ENCODE data around the gene HACD1.
"Not testable (repeated sequence)": the region's sequence is repeated elsewhere in the genome, so short reads cannot be mapped to it uniquely, and the experiment has no call there.

The HACD1 gene

DNA sequence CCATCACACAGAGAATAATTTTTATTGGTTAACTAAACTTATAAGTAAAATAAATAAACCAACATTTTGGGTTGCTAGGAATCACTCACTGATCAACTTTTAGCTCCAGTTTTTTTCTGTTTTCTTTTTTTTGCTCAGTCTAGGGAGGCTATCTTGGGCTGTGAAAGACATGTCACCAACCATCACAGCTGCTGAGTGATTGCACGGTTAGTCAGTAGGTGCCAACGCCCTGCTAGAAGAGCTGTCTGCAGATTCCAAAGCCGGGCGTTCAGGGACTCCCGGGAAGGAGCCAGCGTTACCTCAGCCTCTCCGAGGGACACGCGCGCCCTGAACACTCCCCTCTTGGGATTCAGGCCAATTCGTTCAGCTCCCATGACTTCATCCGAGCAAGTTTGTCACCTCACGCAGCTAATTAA is 26.2 kb upstream of the HACD1 start:
- DNase-seq (ENCODE audit: low spot score), result no peak

DNA sequence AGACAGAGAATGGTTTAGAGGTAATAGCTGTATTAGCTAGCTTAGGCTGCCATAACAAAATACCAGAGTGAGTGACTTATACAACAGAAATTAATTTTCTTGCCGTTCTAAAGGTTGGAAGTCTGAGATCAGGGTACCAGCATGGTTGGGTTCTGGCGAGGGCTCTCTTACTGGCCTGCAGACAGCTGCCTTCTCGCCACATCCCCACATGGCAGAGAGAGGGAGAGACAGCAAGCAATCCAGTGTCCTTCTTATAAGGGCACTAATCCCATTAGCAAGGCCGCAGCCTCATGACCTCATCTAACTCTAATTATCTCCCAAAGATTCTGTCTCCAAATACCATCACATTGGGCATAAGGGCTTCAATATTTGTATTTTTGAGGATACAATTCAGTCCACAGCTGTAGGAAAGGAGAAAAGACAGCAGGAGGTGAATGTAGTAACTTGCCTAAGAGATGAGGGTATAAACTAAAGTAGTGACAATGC is 23.2 kb upstream of the HACD1 start:
- no peak for DNase-seq (ENCODE audit: low spot score)

DNA sequence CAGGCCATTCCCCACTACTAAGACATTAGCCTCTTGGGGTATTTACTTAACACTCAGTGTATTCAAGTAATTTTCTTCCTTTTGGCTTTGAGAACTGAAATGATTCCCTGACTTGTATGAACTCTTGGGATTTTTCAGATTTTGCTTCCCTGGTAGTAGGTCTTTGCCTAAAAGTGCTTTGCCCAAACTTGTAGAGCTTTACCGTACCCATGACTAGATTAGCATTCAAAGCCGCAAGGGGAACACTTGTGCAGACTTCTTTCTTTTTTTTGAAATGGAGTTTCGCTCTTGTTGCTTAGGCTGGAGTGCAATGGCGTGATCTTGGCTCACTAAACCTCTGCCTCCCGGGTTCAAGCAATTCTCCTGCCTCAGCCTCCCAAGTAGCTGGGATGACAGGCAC is 20.7 kb upstream of the HACD1 start:
- no peak for DNase-seq (ENCODE audit: low spot score)

DNA sequence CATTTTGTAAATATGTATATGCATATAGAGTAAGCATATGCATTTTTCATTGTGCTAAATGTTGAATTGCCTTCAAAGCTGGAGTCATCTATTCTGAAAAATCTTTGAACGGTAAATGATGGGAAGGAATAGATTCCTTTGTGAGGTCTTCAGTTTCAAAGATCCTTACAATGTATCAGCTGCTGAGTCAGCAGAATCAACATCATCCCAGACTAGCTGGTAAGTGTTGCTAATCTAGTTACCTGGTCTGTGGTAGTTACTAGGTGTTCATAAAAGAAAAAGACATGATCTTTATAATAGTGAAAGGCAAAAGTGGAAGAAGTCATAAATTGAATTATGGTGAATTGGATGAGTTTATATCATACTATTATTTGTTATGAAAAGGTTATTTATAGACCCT is 16.2 kb upstream of the HACD1 start:
- DNase-seq (ENCODE audit: low spot score), result no peak

DNA sequence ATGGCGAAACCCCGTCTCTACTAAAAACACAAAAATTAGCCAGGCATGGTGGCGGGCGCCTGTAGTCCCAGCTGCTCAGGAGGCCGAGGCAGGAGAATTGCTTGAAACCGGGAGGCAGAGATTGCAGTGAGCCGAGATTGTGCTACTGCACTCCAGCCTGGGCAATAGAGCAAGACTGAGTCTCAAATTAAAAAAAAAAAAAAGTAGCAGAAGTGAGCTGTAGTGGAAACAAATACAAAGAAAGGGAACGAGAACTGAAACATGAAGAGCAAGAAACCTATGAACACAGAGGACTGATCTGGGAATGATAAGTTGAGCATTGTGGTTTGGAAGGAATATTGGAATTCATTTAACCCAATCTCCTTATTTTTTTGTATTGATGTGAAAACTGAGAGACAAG is 15.4 kb upstream of the HACD1 start:
- not testable (repeated sequence) for DNase-seq (ENCODE audit: low spot score)

DNA sequence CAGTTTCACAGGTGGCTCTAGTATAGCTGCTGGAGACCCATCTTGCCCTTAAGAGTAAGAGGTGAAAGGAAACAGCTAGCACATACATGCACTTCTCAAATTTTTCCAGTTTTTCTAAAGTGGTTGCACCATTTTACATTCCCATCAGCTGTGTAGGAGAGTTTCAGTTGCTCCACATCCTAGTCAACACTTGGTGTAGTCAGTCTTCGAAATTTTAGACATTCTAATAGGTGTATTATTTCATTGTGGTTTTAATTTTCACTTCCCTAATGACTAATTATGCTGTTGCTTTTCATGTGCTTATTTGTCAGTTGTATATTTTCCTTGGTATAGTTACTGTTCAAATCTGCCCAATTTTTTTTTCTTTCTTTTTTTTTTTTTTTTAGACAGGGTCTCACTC is 9.5 kb upstream of the HACD1 start:
- DNase-seq (ENCODE audit: low spot score), result no peak

DNA sequence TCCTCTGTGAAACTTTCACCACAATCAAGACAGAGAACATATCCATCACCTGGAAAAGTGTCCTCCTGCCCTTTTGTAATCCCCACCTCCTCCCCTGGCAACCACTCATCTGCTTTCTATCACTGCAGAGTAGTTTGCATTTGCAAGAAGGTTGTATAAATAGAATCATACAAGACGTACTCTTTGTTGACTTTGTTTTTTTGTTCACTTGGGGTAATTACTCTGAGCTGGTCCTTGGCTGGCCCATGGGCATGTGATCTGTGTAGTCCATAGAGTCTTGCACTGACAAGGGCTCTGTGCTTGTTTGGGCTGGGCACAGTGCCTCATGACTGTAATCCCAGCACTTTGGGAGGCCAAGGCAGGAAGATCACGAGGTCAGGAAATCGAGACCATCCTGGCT is 7.8 kb upstream of the HACD1 start:
- DNase-seq (ENCODE audit: low spot score), result no peak

DNA sequence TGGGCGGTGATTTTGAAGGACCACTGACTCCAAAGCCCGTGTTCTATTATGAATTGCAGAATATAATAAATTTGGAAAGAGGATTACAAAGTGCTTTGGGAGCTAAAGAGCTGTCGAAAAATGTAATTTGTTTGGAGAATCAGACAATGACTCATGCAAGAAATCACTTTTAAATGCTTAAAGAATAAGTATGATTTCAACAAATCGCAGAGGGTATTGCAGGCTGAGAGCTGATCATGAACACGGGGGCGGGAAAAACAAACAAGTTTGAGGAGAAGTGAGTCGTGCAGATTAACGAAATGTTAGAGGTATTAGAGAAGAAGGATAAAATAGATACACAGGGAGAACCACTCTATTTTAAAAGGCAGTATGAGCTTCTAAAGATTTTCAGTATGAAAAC is 4.9 kb upstream of the HACD1 start:
- DNase-seq (ENCODE audit: low spot score), result no peak

DNA sequence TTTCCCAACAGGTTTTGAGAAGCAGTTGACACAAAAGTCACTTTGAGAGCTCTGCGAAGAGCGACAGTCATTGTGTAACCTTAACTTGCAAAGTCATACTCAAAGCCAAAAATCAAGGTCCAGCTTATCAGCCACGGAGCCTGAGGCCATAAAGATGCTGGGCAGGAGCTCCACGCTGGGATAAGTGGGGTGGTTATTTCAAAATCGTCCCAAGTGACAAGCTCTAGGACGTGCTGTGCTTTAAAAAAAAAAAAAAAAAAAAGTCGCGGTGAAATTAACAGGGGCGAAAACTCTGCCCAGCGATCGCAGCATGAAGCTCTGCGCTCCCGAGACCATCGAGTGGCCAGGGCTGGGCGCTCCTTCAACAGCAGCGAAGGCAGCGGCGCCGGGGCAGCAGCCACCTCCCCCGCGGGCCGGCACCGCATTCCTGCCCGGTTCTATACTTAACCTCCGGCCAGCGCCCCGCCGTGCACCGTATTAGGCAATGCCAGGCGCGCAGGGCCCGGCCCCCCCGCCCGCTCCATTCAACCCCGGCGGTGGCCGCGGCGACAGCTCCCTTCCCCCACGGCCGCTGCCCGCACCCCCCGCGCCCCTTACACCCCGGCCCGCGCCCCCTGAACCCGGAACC is 657 bp downstream of the HACD1 start:
- peak; percentile 28 for DNase-seq (ENCODE audit: low spot score)

DNA sequence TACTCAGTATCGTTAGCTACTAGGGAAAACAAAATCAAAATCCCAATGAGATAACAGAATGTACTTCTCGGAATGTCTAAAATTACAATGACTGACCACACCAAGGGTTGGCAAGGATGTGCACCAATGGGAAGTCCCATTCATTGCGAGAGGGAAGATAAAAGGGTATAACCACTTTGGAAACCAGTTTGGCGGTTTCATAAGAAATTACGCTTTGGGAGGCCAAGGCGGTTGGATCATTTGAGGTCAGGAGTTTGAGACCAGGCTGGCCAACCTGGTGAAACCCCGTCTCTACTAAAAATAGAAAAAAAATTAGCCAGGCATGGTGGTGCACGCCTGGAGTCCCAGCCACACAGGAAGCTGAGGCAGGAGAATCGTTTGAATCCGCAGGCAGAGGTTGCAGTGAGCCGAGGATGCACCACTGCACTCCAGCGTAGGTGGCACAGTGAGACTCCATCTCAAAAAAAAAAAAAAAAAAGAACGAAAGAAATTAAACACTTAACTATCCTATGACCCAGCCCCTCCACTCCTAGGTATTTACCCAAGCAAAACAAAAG is 7.6 kb downstream of the HACD1 start:
- no peak for DNase-seq (ENCODE audit: low spot score)

DNA sequence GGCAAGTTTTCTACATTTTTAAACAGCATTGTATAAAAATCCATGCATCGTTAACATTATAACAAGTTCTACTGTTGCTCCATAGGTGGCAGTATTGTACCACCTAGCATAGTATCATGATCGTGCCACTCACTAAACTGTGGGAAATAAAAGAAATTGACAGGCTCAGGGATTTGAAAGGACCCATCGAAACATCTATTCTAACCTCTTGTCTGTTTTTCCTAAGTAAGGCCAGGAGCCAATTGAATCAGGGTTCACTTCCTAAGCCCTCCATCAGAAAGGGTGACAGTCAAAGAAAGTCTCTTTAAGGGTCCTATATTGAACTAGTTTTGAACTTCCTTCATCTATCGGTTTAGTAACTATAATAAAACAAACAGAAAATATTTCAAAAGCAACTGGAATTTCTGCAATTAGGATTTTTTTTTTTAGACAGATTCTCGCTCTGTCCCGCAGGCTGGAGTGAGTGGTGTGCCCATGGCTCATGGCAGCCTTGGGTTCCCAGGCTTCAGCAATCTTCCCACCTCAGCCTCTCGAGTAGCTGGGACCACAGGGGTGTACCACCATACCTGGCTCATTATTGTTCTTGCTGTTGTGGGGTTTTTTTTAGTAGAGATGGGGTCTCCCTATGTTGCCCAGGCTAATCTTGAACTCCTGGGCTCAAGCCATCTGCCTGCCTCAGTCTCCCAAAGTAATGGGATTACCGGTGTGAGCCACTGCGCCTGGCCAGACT is 9.4 kb downstream of the HACD1 start:
- DNase-seq (ENCODE audit: low spot score), result peak; percentile 55

DNA sequence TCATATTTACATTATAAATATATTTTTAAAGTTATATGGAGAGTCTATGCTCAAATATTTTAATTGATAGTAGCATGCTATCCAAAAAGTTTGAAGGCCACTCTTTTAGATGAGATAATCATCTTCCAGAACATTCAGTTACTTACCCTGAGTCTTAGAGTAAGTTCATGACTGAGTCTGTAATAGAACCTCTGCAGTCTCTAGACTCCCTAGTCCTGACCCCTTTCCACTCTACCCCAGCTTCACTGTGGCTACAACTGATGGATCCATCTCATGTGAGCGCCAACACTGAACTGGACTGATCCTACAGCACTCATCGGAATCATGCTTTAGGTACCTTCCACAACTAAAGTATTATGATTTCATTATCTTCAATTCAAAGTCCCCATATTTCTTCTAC is 10.1 kb downstream of the HACD1 start:
- DNase-seq (ENCODE audit: low spot score), result no peak

DNA sequence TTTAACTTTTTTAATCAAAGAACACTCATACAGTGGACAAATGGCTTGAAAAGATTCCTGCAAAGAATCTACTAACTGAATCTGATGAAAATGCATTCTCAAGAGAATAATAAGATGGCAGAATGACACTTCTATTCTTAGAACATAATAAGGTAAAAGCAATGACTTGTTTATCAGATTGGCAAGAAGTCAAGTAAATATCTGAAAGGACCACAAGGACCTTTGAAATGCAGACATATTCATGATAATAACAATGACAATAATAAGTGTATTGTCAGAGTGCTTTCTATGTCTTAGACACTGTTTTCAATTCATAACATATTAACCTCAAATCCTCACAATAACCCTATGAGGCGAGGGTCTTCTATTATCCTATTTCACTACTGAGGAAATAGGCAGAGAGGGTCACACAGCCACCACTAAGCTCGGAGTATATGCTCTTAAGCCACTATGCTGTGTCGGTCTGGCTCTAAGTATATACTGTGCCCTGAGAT is 10.6 kb downstream of the HACD1 start:
- no peak for DNase-seq (ENCODE audit: low spot score)

DNA sequence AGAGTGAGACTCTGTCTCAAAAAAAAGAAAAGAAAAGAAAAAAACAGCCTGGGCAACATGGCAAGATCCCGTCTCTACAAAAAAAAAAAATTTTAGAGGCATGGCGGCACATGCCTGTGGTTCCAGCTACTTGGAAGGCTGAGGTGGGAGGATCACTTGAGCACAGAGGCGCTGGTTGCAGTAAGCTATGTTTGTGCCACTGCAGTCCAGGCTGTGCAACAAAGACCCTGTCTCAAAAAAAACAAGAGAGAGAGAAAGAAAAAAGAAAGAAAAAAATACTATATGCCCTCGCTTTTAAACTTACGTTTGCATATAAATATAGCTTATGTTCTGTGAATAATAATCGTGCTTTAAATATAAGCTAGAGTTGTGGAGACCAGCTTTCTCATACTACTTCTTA is 11.2 kb downstream of the HACD1 start:
- no peak for DNase-seq (ENCODE audit: low spot score)

DNA sequence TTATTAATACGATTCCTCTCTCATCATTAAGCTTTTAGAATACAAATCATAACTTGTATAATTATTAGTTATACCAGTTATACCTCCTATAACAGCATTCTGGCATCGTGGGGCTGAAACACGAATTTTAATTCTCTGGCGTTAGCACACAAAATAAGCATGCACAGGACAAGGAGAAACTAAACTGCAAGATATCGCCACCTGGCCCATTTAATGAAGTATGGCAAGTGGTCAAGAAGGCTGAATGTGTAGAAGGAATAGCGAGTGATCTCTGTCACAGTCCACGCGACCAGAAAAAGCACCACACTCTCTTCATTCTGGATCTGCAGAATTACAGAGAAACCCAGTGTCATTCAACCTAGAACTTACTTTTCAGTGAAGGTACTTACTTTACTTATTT is 18.1 kb downstream of the HACD1 start:
- no peak for DNase-seq (ENCODE audit: low spot score)

DNA sequence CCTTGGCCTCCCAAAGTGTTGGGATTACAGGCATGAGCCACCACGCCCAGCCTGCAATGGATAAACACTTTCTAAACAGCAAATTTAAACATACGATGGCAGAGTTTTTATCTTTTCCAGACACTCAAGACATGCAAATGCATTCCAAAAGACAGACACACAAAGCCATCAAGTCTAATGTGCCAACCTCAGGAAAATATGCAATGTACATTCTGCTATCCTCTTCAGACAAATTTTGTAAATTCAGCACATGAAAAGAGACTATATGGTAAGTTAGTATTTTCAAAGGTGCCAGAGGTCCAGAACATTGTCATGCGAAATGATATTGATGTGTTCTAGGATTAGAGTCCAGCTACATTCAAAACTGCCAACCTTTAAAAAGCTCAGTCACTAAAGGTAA is 19.8 kb downstream of the HACD1 start:
- no peak for DNase-seq (ENCODE audit: low spot score)

DNA sequence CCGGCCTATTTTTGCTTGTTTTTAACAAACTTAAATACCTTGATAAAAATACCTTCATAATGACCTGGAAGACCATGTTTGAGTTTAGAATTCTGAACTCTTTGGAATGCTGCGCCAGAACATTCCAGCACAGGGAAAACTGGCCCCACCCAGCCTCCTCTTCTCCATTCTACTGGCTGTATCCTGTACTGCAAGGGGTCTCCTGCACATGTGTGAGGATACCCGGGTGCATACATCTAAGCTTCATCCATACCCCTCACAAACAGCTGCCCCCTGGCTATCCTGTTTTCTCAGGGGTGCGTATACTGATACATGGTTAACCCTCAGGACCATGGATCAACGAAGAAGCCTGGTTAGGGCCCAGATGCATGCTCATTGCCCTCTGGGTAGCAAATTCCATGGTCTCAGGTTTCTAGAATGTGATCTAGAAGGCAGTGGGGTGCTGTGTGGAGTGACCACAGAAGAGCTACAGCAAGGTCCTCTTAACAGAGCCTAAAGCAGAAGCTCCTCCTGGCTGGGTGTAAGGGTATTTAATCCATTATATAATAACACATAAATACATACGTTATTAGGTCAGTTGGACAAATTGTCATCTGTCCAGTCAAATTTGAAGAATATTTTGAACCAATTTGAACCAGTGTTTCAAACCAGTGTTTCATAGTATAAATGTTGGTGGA is 26.1 kb downstream of the HACD1 start:
- DNase-seq (ENCODE audit: low spot score), result no peak

DNA sequence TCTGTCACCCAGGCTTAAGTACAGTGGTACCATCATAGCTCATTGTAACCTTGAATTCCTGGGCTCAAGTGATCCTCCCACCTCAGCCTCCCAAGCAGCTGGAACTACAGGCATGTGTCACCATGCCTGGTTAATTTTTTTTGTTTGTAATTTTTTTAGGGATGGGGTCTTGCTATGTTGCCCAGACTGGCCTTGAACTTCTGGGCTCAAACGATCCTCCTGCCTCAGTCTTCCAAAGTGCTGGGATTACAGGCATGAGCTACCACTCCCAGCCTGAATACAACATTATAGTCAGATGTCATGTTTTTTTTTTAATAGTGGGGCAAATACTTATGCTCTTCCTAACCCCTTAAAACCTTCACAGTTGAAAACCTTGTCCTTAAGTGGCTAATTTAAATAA is 27.9 kb downstream of the HACD1 start:
- not testable (repeated sequence) for DNase-seq (ENCODE audit: low spot score)

DNA sequence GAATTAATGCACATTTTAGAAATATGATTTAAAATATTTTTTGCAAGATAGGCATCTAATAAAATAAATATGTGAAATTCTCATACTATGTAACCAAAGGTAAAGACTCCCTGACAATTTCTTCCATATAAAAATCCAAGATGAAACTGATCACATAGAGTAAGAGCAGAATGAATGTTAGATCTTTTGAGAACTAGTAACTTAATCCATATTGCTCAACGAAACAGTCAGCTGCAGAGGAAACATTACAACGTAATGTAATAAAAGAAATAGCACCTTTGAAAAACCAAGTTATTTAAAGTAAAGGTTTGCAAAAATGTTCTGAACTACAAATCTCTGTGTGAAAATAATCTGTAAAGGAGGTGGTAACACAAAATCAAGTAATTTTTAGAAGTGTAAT is 28.8 kb downstream of the HACD1 start:
- no peak for DNase-seq (ENCODE audit: low spot score)

DNA sequence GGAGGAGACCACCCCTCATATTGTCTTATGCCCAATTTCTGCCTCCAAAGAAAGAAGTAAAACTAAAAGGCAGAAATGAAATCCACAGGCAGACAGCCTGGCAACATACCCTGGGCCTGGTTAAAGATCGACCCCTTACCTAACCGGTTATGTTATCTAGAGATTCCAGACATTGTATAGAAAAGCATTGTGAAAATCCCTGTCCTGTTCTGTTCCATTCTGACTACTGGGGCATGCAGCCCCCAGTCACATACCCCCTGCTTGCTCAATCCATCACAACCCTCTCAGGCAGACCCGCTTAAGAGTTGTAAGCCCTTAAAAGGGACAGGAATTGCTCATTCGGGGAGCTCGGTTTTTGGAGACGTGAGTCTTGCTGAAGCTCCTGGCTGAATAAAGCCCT is 29.9 kb downstream of the HACD1 start:
- DNase-seq (ENCODE audit: low spot score), result not testable (repeated sequence)

DNA sequence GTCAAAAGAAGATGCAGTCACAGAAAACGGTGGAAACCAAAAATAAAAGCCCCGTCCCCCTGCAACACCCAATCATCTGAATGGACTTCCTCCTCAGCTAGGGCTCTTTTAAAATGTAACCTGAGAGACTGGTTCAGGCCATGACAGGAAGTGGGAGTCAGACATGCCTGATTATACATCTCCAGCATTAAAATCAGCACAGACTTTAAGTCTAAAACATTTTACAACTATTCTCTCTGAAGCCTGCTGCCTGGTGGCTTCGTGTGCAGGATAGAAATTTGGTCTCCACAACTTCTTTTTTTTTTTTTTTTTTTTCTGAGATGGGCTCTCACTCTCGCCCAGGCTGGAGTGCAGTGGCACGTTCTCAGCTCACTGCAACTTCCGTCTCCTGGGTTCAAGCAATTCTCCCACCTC is 30.3 kb downstream of the HACD1 start:
- DNase-seq (ENCODE audit: low spot score), result no peak

DNA sequence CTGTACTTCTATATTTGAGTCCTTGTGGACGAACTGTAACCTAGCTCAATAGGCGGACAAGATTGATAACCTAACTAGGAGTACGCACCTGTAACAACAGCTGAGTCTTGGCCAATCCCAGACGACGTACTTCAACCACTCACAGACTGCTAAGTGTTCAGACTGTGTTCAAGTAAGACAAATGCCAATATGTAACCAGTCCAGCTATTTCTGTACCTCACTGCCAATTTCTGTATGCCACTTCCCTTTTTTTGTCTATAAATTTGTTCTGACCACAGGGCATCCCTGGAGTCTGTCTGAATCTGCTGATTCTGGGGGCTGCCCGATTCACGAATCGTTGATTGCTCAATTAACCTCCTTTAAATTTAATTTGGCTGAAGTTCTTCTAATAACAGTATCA is 32.2 kb downstream of the HACD1 start:
- DNase-seq (ENCODE audit: low spot score), result no peak

DNA sequence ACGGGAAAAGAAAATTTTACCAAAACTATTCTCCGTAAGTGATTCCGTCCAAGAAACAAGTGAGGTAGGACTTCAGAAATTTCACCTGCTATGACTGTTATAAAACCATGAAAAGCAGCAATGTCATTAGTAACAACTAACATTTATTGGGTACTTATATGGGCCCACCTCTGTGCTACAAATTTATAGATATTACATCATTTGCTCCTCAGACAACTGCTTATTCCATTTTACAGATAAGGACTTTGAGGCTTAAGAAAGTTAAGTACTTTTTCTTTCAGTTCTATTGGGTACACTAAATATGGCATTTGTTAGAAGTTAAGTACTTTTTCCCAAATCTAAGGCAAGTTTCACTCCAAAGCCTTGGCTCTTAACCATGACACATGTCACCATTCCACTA is 36.3 kb downstream of the HACD1 start:
- DNase-seq (ENCODE audit: low spot score), result no peak
